ENCODE measurements around the gene C10orf53. TPM values are rescaled to one million over a fixed set of nuclear protein-coding genes. Genes with fewer than 3 reads are reported as not detected.

The C10orf53 gene, protein sequence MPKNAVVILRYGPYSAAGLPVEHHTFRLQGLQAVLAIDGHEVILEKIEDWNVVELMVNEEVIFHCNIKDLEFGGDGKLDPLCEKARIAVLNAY
- total RNA-seq, result not detected
- long read RNA-seq, result 0 reads

DNA sequence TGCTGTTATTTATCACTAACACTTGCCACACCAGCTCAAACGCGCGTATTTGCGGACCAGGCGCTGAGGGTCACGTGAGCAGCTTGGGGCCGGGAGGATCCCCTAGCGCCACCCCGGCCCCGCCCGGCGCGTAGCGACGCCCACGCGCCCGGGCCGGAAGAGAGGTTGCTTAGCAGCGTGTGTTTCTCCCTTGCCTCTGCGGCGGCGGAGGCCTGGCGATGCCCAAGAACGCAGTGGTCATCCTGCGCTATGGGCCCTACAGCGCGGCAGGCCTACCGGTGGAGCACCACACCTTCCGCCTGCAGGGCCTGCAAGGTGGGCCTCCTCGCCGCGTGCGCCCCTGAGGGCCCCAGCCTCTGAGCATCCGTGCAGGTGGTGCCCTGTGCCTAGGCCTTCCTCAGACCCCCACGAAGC is at the start of gene C10orf53:
Gene C10orf53 (plus strand): TSS at position 172 of the 414 bp plus-strand sequence. CDS start 47 bp downstream, at position 219.
- peak; percentile 48 for ATAC-seq
- no peak for DNase-seq (ENCODE audit: missing footprints)
- intact Hi-C loops (cut with DNase I), result no loop called here

DNA sequence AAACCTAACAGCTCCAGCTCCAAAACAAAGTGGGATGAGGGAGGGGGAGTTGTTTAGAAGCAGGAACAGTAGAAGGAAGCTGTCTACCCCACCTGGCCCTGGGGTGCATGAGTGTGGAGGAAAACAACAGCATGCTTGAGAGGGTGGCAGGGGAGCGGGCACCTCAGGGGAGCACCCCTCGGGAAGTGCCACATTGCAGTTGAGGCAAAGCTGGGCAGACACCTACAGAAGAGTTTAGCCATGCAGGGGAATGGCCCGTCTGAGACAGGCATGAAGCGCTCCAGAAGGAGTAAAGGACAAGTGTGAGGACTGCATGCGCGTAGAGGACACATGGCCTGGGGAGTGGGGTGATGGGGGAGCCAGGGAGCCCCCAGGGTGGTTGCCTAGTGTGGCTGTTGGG is 47.5 kb upstream of the C10orf53 start:
- ATAC-seq (no peak), DNase-seq (ENCODE audit: missing footprints) (no peak)
- intact Hi-C loops (cut with DNase I), result no loop called here

DNA sequence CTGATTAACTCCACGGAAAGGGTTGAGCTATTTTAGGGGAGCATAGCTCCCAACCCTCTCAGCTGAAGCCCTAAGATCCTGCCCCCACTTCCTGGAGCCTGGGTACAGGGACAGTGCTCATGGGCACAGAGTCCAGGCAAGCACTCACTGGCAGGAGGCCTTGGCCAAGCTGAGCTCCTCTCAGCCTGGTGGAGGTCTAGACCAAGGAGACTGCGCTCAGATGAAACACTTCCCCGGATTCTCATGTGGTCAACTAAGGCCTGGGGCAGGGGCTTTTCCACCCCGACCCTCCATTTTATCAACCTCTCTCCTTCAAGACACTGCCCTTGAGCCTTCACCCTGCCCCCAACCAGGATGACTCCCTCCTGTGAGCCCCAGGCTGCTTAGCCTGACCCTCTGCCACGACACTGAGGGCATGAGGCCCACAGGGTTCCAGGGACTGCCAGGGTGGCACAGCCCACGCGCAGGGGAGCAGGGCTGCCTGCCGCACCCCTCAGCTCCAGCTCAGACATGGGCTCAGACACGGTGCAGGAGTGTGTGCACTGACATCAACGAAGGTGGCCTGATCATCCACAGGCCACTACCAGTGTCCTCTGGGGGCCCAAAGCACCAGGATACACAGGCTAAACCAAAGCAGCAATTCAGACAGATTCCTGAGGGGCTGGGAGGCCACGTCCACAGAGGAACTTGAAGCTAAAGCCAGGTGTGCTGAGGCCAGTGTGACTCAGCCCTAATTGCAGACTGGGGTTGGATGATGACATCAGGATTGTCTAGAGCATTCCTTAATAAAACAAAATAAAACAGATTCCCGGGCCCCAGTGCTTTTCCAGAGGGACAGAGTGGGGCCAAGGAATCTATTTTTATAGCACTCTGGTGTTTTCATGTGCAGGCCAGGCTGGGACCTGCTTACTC is 46.8 kb upstream of the C10orf53 start:
- DNase-seq (ENCODE audit: missing footprints) (no peak), ATAC-seq (no peak)
- intact Hi-C loops (cut with DNase I), result no loop called here

DNA sequence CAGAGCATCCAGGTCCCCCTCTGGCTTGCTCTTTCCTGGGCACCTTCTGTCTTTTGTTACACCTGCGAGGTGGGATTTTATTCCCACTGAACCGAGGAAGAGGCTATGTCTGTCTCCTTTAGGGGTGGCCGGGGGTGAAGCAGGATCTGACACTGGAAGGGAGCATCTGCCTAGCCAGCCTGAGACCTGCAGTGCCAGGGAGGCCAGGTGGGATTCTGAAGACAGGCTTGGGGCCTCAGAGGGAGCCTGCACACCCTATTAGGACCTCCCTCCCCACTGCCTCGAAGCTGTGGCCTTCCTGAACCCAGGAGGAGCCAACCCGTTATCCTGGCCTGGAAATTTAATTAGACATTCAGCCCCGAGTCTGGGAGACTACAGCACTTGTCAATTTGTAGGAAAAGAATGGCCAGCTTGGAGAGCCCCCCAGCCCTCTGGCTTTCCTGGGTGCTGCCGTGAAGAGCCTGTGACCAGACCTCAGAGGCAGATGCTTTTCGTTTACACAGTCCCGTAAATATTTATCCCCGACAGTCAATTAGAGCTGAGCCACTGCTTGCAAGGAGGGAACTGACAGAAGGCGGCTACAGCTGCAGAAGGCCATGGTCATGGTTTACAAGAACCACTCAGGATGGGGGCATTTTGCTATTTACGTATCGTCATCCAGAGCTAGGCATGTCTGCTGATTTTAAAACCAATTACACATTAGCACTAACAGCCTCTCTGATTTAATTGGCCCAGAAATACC is 46.0 kb upstream of the C10orf53 start:
- no peak for DNase-seq (ENCODE audit: missing footprints)
- no peak for ATAC-seq
- intact Hi-C loops (cut with DNase I), result no loop called here

DNA sequence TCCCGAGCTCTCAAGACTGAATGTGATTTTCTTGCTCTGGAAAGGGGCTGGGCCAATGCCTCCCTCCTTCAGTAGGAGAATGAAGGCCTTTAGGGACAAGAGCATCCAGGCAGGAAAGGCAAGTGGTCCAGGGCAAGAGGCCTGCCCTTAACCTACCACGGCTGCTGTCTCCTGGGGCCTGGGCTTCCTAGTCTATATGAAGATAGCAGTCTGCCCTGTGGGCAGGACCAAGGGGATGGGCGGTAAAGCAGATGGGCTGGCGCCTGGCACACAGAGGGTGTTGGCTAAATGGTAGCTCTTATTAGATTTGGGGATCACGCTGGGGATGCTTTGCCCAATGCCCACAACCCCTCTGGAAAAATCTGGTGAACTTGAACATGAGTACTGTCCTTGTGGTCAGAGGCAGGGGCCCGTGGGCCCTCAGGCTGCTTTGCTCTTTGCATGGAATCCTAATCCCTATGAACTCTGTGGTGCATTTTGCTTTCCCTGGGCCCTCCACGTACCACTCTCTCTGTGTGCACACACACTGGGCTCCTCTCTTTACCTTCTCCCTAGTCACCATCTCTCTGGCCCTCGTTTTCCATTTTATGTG is 45.3 kb upstream of the C10orf53 start:
- no peak for DNase-seq (ENCODE audit: missing footprints)
- intact Hi-C loops (cut with DNase I), result no loop called here
- ATAC-seq, result no peak

DNA sequence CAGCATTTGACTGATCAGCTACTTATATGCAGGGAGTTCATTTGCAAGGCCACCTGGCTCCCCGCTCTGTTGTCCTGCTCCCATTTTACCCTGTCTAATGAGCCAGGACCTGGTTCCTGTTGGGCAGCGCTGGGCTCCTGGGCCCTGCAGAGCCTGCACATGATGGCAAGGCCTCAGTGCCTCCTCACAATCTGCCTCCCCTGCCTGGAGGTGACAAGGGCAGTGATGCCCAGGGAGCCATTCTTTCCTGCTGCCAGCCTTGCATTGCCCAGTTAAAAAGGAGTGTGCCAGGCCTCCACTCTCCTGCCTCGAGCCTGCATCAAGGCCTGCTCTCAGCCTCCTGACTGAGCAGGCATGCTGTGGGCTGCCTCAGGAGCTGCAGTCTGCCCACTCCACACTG is 37.1 kb upstream of the C10orf53 start:
- DNase-seq (ENCODE audit: missing footprints) (no peak), ATAC-seq (no peak)
- intact Hi-C loops (cut with DNase I), result no loop called here

DNA sequence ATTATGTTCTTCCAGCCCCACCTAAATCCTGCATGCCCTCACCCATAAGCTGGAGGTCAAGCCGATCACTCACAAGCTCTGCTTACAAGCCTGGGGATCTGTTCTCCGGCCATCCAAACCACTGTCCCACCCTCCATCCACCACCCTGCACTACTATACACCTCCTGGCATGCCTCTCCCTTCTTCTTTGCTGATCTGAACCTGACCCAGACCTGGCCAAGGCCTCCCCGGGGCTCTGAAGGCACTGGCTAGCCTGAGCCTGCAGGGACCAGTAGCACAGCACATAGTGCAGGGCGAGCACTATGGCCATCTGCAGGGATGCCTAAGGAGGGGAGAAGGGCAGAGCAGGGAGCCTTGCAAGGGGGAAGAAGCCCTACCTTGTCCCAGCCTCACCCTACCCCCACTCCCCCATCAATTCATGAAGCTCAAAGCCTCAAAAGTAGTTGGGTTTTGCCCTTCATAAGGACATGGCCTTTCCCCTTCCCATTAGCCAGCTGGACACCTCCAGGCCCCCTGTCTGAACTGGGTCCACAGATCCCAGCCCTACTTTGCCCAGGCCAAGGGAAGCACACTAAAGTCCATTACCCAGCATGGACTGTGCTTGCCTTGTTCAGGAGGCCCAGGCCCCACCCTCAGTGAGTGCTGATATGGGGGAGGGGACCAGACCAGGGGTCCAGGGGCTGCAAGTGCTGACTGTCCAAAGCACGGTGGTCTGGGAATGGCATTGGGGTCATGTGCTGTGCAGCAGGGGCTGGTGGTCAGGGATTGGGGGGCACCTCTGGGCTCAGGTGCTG is 36.0 kb upstream of the C10orf53 start:
- DNase-seq (ENCODE audit: missing footprints) (no peak), ATAC-seq (no peak)
- intact Hi-C loops (cut with DNase I), result no loop called here

DNA sequence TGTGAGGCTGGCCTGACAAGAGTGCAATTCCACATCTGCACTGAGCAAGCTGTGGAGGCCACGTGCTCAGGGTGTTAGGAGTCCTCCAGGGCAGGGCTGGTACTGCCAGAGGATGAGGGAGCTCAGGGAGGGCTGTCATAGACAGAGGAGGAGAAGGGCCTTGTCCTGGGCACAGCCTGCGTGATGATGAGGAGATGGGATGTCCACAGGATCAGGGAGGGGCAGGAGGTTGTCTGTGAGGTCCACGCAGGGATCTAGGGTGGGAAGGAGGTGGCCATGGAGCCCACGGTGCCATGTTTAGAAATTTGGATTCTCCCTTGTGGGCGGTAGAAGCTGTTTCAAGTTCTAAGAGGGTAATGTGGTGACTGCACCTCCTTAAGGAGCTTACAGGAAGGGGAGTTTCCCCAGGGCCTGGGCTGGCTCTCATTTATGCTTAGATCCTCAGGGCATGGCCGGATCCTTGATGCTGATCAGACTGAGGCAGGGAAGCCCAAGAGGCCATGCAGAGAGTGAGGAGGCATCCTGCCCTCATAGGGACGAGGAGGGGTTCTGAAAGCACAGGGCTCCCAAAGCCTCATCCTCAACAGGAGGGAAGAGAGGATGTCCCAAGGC is 35.3 kb upstream of the C10orf53 start:
- intact Hi-C loops (cut with DNase I), result no loop called here

DNA sequence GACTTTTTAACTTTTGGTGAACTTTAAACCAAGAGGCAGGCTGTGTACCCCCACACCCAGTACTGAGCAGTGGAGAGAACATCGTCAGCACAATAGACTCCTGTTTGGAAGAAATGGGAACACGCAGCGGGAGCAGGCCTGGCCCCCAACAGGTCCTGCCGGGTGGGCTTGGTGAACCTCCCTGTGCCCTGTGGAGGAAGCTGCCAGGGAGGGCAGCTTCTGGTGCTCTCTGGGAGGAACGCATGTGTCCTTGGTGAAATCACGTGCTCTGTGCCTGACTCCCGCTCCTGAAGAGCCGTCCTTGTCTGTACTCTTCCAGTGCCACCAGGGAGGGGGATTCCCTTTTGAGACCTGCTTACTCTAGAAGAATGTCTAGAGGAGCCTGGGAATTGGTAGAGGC is 34.0 kb upstream of the C10orf53 start:
- DNase-seq (ENCODE audit: missing footprints), result no peak

More for the DNA sequence above, 35.3 kb upstream of the C10orf53 start:
- DNase-seq (ENCODE audit: missing footprints) (no peak), ATAC-seq (no peak)

DNA sequence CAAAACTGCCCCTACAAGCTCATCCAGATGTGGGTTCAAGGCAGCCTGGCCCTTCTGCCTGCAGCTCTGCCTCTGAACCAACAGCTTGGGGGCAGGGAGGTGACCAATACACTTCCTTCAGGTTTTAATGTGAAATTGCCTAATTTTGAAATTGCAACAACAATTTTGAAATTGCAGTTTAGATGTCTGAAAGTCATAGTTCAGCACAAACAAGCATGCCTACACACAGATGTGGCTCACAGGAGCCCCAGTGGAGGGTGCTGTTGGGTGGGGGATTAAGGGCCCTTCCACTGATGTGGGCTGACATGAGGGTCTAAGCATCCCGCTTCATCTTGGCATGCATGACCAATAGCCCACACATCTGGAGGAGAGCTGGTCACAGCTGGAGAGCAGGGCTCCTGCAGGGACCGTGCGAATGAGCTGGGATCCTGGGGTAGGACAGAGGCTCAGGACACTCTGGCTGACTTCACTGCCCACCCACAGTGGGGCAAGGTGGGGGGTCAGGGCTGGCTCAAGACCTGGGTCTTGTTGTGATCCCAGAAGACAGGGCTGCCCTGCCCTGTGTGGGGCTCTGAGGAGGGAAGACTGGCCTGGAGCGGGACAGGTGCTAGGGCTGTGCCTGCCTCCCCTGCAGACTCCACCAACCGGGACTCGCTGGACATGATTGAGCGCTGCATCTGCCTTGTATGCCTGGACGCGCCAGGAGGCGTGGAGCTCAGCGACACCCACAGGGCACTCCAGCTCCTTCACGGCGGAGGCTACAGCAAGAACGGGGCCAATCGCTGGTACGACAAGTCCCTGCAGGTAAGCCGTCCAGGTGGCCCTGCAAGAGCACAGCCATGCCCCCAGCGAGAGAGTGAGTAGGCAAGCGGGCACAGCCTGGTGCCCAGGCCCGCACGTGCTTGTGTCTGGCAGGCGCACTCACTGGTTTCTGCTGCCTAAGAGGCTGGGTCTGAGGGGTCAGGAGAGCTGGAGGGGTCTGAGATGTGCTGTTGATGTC is 33.3 kb upstream of the C10orf53 start:
- DNase-seq (ENCODE audit: missing footprints), result no peak
- no peak for ATAC-seq
- intact Hi-C loops (cut with DNase I), result no loop called here

More for the DNA sequence above, 34.0 kb upstream of the C10orf53 start:
- intact Hi-C loops (cut with DNase I), result no loop called here
- no peak for ATAC-seq

DNA sequence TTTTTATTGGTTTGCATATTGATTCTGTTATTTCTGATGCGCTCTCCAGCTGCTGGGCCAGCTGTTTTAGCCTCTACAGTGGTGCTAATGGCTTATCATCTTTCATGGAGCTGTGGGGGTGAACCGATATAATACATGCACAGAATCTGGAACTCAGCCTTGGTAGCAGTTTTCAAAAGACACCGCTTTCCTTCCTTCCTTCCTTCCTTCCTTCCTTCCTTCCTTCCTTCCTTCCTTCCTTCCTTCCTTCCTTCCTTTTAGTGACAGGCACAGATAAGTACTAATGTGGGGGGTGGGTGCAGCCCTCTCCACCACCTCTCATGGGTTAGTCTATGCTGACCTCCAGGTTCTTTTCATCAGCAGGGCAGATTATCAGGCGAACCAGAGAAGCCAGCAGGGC is 31.9 kb upstream of the C10orf53 start:
- intact Hi-C loops (cut with DNase I), result no loop called here
- no peak for ATAC-seq
- no peak for DNase-seq (ENCODE audit: missing footprints)

DNA sequence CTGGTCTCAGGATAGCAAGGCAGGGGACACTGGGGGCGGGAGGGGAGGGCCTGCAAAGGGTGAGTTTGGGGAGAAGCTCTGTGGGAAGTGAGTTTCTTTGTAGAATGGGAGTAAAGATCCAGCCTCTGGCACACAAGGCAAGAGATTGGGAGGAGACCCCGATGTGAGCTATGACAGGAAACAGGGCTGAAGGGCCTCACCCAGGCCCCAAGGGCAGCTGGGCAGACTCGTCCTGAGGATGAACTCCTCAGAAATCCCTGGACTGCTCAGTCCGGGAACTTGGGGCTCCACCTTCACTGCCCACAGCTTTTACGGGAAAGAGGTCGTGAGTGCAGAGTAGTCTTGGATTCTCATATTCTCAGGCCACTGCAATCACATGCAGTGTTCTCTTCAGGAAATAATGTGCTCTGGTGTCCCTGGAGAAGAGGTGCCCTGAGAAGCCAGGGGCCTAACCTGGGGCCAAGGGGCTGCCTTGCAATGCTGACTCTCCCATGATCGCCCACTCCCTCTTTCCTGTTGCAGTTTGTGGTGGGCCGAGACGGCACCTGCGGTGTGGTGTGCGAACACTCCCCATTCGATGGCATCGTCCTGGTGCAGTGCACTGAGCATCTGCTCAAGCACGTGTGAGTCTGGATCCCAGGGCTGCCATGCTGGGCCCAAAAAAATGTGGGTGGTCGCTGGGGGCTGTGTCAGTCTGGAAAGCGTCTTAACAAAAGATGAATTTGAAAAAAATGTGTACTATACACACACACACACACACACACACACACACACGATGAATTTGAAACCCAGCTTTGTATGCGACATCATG is 31.3 kb upstream of the C10orf53 start:
- DNase-seq (ENCODE audit: missing footprints), result no peak
- intact Hi-C loops (cut with DNase I), result no loop called here
- ATAC-seq, result no peak

DNA sequence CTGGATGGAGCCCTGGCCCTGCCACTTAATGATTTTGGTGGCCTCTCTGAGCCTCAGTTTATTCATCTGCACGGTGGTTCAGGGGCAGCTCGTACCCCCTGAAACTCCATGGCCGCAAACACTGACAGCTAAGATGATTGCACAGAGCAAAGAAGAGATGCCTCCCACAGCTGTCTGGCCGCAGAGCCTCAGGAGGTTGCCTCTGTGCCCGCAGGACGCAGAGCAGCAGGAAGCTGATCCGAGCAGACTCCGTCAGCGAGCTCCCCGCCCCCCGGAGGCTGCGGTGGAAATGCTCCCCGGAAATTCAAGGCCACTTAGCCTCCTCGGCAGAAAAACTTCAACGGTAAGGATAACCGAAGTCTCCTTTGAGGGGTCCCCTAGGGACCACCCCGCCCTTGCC is 30.2 kb upstream of the C10orf53 start:
- intact Hi-C loops (cut with DNase I), result no loop called here
- DNase-seq (ENCODE audit: missing footprints) (no peak), ATAC-seq (no peak)

DNA sequence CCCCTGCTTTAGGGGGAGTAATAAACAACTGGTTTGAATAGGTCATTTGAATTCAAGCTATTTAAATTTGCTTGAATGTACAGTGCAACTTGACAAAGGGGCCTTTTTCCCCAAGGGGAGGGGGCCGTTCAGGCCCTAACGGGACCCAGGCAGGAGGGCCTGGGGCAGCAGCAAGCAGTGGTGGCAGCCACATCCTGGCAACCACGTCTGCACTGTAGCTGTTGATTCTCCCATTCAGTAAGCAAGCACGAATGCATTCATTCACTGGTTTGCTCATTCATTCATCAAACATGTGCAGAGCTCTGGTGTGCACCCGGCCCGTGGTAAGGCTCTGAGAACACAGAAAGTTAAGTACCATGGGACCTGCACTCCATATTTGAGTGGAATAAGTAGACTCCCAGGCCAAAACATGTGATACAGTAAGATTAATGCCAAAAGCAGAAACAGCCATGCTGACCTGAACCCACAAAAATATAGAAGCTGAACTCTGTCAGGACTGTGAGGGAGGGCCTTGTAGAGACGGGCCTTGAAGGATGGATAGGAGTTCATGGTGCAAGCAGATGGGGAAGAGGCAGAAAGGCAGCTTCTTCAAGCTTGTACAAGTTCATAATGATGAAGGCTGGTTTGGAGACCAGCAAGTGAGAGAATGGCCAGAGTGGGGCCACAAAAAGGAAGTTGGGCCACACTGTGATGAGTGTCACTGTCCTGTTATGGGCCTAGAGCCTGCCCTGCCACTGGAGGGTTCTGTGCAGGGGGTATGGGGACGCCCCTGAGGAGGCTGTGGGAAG is 29.3 kb upstream of the C10orf53 start:
- intact Hi-C loops (cut with DNase I), result no loop called here
- DNase-seq (ENCODE audit: missing footprints), result no peak
- ATAC-seq, result no peak

DNA sequence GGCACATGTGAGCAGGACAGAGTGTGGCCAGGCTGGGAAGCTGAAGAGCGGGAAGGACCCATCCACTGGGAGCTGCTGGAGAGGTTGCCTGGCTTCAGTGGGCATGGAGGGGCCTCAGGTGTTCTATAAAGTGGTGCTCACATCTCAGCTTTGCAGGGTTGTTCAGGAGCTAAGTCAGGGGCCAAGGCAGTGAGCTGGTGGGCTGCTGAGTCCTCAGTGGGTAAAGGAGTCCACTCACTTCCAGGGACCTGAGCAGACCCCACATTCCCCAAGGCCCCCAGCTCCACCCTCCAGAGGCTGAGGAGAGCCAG is 28.8 kb upstream of the C10orf53 start:
- no peak for DNase-seq (ENCODE audit: missing footprints)
- no peak for ATAC-seq
- intact Hi-C loops (cut with DNase I), result no loop called here
